ENCODE measurements around the gene ADCY4.
"Not testable (repeated sequence)": the region's sequence is repeated elsewhere in the genome, so short reads cannot be mapped to it uniquely, and the experiment has no call there.

Gene ADCY4

GRCh38 chr14:24339284-24340151 is 4.6 kb upstream of the ADCY4 start, which contains the start of gene RIPK3:
Gene RIPK3 (minus strand): TSS chr14:24339991. CDS start chr14:24339826, 165 bp downstream.
- DNase-seq (ENCODE audit: low spot score) = no peak
- FAIRE-seq = no peak

GRCh38 chr14:24338843-24339242 is 4.0 kb upstream of the ADCY4 start:
- DNase-seq (ENCODE audit: low spot score) = no peak
- no peak for FAIRE-seq

DNA sequence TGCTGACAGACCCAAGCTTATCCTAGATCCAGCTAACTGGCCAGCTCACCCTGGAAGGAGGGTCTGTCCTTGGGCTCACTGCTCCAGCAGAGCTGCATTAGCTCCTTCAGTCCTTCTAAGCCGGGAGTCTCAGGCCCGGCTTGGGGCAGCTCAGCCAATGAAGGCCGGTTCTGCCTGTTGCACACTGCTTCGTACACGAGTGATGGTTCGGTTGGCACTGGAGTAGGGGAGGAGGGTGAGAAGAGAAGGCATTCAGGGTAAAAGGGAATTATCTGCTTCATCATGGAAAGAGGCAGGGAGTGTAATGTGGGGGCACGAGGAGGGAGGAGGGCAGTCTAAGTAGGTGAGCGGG is 2.9 kb upstream of the ADCY4 start:
- no peak for DNase-seq (ENCODE audit: low spot score)
- FAIRE-seq = no peak

GRCh38 chr14:24337144-24337823 is 2.4 kb upstream of the ADCY4 start:
- DNase-seq (ENCODE audit: low spot score) (no peak), FAIRE-seq (no peak)

- FAIRE-seq (no peak), DNase-seq (ENCODE audit: low spot score) (no peak)
Measured at GRCh38 chr14:24335461-24336171, 745 bp upstream of the ADCY4 start.

DNA sequence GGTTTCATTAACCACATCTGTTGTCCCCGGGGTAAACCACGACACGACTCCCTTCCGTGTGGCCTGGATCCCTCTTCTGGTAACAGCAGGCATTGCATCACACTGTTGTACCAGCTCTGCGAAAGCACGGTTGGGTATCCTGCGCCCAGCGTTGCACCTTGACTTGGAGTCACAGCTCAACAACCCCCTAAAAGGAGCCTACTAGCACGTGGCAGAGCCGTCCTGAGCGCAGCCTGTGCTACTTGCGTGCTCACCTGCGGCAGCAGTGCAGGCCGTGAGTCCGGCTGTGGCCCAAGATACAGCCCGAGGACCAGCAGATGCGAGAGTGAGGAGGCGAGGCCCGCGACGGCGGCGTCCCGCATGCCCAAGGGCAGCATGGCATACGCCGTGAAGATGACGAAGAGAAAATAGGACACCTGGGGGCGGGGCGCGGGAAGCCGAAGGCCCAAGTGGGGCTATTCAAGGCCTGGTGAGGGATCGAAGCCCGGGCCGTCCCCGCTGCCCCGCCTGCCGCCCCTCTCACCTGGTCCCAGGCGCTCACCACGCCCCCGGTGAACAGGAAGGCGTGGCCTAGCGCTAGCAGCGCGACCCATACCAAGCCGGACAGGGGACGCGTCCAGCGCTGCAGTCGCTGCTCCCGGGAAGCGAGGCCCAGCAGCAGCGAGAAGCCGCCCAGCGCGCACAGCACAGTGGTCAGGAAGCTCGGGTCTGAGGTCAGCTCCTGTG is 2.4 kb downstream of the ADCY4 start:
- peak; percentile 75 for DNase-seq (ENCODE audit: low spot score)

GRCh38 chr14:24331731-24332267 is 3.1 kb downstream of the ADCY4 start:
- FAIRE-seq = no peak
- no peak for DNase-seq (ENCODE audit: low spot score)

More for the DNA sequence above, 2.4 kb downstream of the ADCY4 start:
- FAIRE-seq = peak; percentile 44

DNA sequence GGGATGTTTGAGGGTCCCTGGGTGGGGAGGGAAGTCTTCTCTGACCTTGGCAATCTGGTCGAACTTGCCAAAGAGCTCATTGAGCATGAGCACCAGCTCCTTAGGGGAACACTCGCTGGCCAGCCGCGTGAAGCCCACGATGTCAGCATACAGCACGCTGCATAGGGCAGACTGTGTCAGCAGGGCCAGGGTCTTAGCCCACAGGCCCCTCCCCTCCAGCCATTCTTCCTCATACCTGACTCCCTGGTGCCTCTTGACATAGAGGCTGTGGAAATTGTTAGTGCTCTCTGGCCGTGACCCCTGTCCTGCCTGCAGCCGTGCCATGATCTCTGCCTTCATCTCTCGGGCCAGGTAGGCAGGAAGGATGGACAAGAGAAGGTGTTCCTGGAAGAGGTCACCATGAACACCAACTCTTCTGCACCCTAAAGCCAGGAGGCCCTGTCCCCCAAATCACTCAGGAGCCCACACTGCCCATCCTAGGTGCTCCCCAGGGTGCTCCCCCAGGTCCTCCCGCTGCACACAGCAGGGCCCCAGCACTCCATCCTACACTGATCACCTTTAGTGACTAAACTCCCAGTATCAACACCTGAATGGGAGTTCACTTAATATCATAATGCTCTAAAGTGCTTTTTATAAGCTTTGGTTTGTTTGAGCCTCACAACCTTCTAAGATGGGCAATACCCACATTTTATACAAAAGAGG is 3.7 kb downstream of the ADCY4 start:
- DNase-seq (ENCODE audit: low spot score) = no peak
- FAIRE-seq = no peak

GRCh38 chr14:24329736-24330135 is 5.1 kb downstream of the ADCY4 start:
- FAIRE-seq (no peak), DNase-seq (ENCODE audit: low spot score) (no peak)

DNA sequence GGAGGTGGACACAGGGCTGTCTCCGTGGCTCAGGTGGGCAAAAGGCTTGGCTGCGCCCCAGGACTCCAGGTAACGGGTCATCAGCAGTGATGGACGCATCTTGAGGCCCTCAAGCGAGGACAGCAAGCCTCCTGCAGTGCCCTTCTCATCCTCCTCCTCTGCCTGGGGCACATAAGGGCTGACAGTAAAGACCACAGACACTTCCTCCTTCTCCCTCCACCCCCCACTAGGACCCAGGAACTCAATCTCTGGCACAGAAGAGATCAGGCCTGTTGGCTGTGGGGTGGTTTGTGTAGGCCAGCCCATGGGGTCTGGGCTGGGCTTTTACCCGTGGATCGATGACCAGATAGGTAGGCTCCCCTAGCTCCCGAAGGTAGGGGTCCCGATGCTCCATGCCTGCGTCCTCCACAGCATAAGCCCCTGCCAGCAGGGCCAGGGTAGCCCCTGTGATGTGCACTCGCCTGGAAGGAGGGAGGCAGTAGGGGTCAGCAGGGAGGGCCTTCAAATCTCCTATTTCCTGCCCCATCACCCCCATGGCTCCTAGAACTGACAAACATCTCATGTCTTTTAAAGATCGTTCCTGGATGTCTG is 5.7 kb downstream of the ADCY4 start:
- no peak for FAIRE-seq

GRCh38 chr14:24327914-24328313 is 7.0 kb downstream of the ADCY4 start:
- not testable (repeated sequence) for DNase-seq (ENCODE audit: low spot score); FAIRE-seq

More for the DNA sequence above, 5.7 kb downstream of the ADCY4 start:
- no peak for DNase-seq (ENCODE audit: low spot score)

GRCh38 chr14:24327303-24327702 is 7.6 kb downstream of the ADCY4 start:
- no peak for FAIRE-seq

GRCh38 chr14:24325963-24326362 is 8.9 kb downstream of the ADCY4 start:
- DNase-seq (ENCODE audit: low spot score) (no peak), FAIRE-seq (no peak)

More at GRCh38 chr14:24327303-24327702, 7.6 kb downstream of the ADCY4 start:
- DNase-seq (ENCODE audit: low spot score) = no peak

DNA sequence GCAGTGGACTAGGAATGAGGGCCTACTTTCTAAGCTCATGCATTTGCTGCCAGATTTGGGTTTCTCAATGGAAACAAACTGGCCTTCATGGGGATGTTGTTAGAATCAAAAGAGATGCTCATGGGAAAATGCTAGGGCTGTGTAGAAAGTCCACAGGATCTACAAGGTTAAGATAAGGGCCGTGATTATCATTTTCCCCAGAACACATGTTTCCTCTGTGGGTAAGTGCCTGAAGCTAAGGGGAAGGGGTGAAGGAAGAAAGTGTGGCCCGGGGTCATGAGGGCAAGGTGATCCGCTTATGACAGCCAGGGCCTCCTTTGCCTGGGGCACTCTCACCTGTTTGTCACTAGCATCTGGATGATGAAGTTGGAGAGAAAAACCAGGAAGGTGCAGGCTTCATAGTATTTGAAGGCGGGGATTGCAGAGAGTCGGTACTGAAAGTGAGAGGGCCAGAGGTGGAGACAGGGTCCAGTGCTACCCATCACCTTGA is 9.8 kb downstream of the ADCY4 start:
- no peak for FAIRE-seq
- no peak for DNase-seq (ENCODE audit: low spot score)

DNA sequence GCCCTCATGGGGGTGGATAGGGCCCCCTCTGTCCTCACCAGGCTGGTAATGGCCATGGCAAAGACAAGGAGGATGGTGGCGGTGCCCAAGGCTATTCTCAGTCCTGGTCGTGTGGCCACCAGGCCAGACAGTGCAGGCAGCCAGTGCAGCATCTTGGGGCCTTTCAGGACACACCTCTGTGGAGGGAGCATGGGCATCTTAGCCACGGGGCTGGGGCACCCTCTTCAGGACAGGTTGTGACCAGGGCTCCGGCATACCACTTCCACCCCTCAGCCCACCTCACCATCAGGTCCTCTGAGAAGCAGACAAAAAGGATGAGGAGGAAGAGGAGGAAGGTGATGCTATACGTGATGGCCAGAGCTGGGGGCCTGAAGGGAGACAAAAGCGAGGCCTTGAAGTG is 10.8 kb downstream of the ADCY4 start:
- FAIRE-seq (no peak), DNase-seq (ENCODE audit: low spot score) (no peak)

DNA sequence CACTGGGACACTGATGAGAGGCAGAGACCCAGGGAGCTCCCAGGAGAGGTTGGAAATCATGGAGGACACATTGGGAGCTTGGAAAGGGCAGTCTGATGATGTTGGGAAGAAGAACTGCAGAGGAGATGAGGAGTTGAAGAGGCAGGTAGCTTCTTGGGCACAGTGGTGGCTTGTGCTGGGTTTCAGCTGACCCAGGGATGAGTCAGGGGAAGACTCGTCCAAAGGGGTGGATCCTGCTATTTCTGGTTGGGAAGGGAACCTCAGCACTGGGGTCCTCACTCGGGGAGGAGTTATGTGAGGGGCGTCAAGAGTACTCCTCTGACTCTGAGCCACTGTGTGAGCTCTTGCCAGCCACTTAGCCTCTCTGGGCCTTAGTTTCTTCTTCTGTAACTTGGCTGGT is 11.5 kb downstream of the ADCY4 start:
- no peak for FAIRE-seq

DNA sequence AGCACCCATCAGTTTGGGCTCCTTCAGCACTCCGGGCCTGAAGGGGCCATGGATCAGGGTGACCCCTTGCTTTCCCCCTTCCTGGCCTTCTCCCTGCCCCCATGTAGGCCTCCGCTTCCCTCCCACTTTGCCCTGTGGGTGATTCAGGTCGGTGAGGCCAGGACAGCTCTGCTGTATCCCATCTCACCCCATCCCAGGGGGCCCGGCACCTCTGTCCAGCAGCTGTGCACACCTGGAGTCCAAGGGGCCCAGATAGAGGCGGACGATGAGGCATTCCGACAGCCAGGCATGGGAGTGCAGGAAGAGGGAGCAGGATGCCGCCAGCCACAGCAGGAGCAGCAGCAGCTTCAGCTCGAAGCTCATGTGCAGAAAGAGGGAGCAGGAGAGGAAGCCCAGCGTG is 12.2 kb downstream of the ADCY4 start:
- FAIRE-seq (no peak), DNase-seq (ENCODE audit: low spot score) (no peak)

More for the DNA sequence above, 11.5 kb downstream of the ADCY4 start:
- DNase-seq (ENCODE audit: low spot score) = no peak

GRCh38 chr14:24321212-24321975 is 13.5 kb downstream of the ADCY4 start:
- FAIRE-seq (no peak), DNase-seq (ENCODE audit: low spot score) (no peak)

Data from urothelium cell line (cell line).